ENCODE measurements around the gene KIF19. TPM values are rescaled to one million over a fixed set of nuclear protein-coding genes. Genes with fewer than 3 reads are reported as not detected.

KIF19 gene
- total RNA-seq, 1 donor = 1.2 TPM

- no peaks in the 10 kb centered on the region for H3K4me1 ChIP-seq (ENCODE audit: insufficient read depth, low read length)
- H3K27me3 ChIP-seq (ENCODE audit: insufficient read depth, low read length) = no peaks in the 10 kb centered on the region
- H3K4me3 ChIP-seq (ENCODE audit: low read length) = no peak overlapping the region
- no peaks in the 10 kb centered on the region for H3K9me3 ChIP-seq (ENCODE audit: low read depth, low read length)
These were observed 16.2 kb downstream of the KIF19 start for GRCh38 chr17:74342224-74342623.

GRCh38 chr17:74343121-74343520, 17.1 kb downstream of the KIF19 start:
- no peaks in the 10 kb centered on the region for H3K27me3 ChIP-seq (ENCODE audit: insufficient read depth, low read length)
- no peaks in the 10 kb centered on the region for H3K4me1 ChIP-seq (ENCODE audit: insufficient read depth, low read length)
- H3K9me3 ChIP-seq (ENCODE audit: low read depth, low read length) = no peaks in the 10 kb centered on the region
- no peak overlapping the region for H3K4me3 ChIP-seq (ENCODE audit: low read length)

- Histone ChIP-seq H3K4me3 (ENCODE audit: low read length) (no peak overlapping the region), H3K27me3 (ENCODE audit: insufficient read depth, low read length) (no peaks in the 10 kb centered on the region), H3K4me1 (ENCODE audit: insufficient read depth, low read length) (no peaks in the 10 kb centered on the region), H3K9me3 (ENCODE audit: low read depth, low read length) (no peaks in the 10 kb centered on the region)
These were observed 17.7 kb downstream of the KIF19 start for GRCh38 chr17:74343526-74344284.

- Histone ChIP-seq H3K4me3 (ENCODE audit: low read length) (no peak overlapping the region), H3K9me3 (ENCODE audit: low read depth, low read length) (no peaks in the 10 kb centered on the region), H3K27me3 (ENCODE audit: insufficient read depth, low read length) (no peaks in the 10 kb centered on the region), H3K4me1 (ENCODE audit: insufficient read depth, low read length) (no peaks in the 10 kb centered on the region)
These were observed 18.6 kb downstream of the KIF19 start for GRCh38 chr17:74344658-74345057.

- no peaks in the 10 kb centered on the region for H3K27me3 ChIP-seq (ENCODE audit: insufficient read depth, low read length)
These were observed 19.6 kb downstream of the KIF19 start for GRCh38 chr17:74345433-74346241.

GRCh38 chr17:74347646-74348045, 21.6 kb downstream of the KIF19 start:
- Histone ChIP-seq H3K4me3 (ENCODE audit: low read length) (no peak overlapping the region), H3K4me1 (ENCODE audit: insufficient read depth, low read length) (no peaks in the 10 kb centered on the region), H3K27me3 (ENCODE audit: insufficient read depth, low read length) (peaks cover 12% of the 10 kb centered on the region), H3K9me3 (ENCODE audit: low read depth, low read length) (no peaks in the 10 kb centered on the region)

More at GRCh38 chr17:74345433-74346241, 19.6 kb downstream of the KIF19 start:
- H3K4me1 ChIP-seq (ENCODE audit: insufficient read depth, low read length) = no peaks in the 10 kb centered on the region
- no peaks in the 10 kb centered on the region for H3K9me3 ChIP-seq (ENCODE audit: low read depth, low read length)
- no peak overlapping the region for H3K4me3 ChIP-seq (ENCODE audit: low read length)

- Histone ChIP-seq H3K4me3 (ENCODE audit: low read length) (no peak overlapping the region), H3K4me1 (ENCODE audit: insufficient read depth, low read length) (no peaks in the 10 kb centered on the region), H3K9me3 (ENCODE audit: low read depth, low read length) (no peaks in the 10 kb centered on the region), H3K27me3 (ENCODE audit: insufficient read depth, low read length) (peaks cover 20% of the 10 kb centered on the region)
These were observed 23.1 kb downstream of the KIF19 start for GRCh38 chr17:74349120-74349519.

- Histone ChIP-seq H3K4me1 (ENCODE audit: insufficient read depth, low read length) (no peaks in the 10 kb centered on the region), H3K9me3 (ENCODE audit: low read depth, low read length) (no peaks in the 10 kb centered on the region), H3K4me3 (ENCODE audit: low read length) (no peak overlapping the region), H3K27me3 (ENCODE audit: insufficient read depth, low read length) (peaks cover 26% of the 10 kb centered on the region)
These were observed 24.5 kb downstream of the KIF19 start for GRCh38 chr17:74350486-74350885.

- no peaks in the 10 kb centered on the region for H3K9me3 ChIP-seq (ENCODE audit: low read depth, low read length)
These were observed 25.7 kb downstream of the KIF19 start for GRCh38 chr17:74351552-74352210.

GRCh38 chr17:74353446-74354060, 27.5 kb downstream of the KIF19 start:
- no peaks in the 10 kb centered on the region for H3K9me3 ChIP-seq (ENCODE audit: low read depth, low read length)
- no peaks in the 10 kb centered on the region for H3K4me1 ChIP-seq (ENCODE audit: insufficient read depth, low read length)
- no peak overlapping the region for H3K4me3 ChIP-seq (ENCODE audit: low read length)
- H3K27me3 ChIP-seq (ENCODE audit: insufficient read depth, low read length) = peaks cover 55% of the 10 kb centered on the region

More at GRCh38 chr17:74351552-74352210, 25.7 kb downstream of the KIF19 start:
- H3K4me1 ChIP-seq (ENCODE audit: insufficient read depth, low read length) = no peaks in the 10 kb centered on the region
- H3K27me3 ChIP-seq (ENCODE audit: insufficient read depth, low read length) = peaks cover 37% of the 10 kb centered on the region
- no peak overlapping the region for H3K4me3 ChIP-seq (ENCODE audit: low read length)

- H3K27me3 ChIP-seq (ENCODE audit: insufficient read depth, low read length) = peaks cover 59% of the 10 kb centered on the region
- no peak overlapping the region for H3K4me3 ChIP-seq (ENCODE audit: low read length)
- no peaks in the 10 kb centered on the region for H3K9me3 ChIP-seq (ENCODE audit: low read depth, low read length)
- H3K4me1 ChIP-seq (ENCODE audit: insufficient read depth, low read length) = no peaks in the 10 kb centered on the region
These were observed 28.1 kb downstream of the KIF19 start for GRCh38 chr17:74354123-74354522.

- Histone ChIP-seq H3K4me1 (ENCODE audit: insufficient read depth, low read length) (no peaks in the 10 kb centered on the region), H3K4me3 (ENCODE audit: low read length) (no peak overlapping the region), H3K9me3 (ENCODE audit: low read depth, low read length) (no peaks in the 10 kb centered on the region), H3K27me3 (ENCODE audit: insufficient read depth, low read length) (peaks cover 59% of the 10 kb centered on the region)
These were observed 28.5 kb downstream of the KIF19 start for GRCh38 chr17:74354561-74354960.

GRCh38 chr17:74355065-74355464, 29.0 kb downstream of the KIF19 start:
- Histone ChIP-seq H3K9me3 (ENCODE audit: low read depth, low read length) (no peaks in the 10 kb centered on the region), H3K27me3 (ENCODE audit: insufficient read depth, low read length) (peaks cover 63% of the 10 kb centered on the region), H3K4me3 (ENCODE audit: low read length) (no peak overlapping the region), H3K4me1 (ENCODE audit: insufficient read depth, low read length) (no peaks in the 10 kb centered on the region)

- Histone ChIP-seq H3K4me3 (ENCODE audit: low read length) (no peak overlapping the region), H3K9me3 (ENCODE audit: low read depth, low read length) (no peaks in the 10 kb centered on the region), H3K4me1 (ENCODE audit: insufficient read depth, low read length) (no peaks in the 10 kb centered on the region), H3K27me3 (ENCODE audit: insufficient read depth, low read length) (peaks cover 57% of the 10 kb centered on the region)
These were observed 30.8 kb downstream of the KIF19 start for GRCh38 chr17:74356646-74357465.

All from mononuclear cell (primary cell).